COLO668 (cell line): ENCODE measurements around the gene FAM240B.

Source experiments
- DNase-seq: peaks from one replicate; lab custom pipeline; 2025; ENCODE audit not compliant: unreplicated experiment; lab: John Stamatoyannopoulos, UW

The FAM240B gene

GRCh38 chr9:38705917-38706316 lies 14.0 kb downstream of the FAM240B start:
- no peak for DNase-seq

- no peak for DNase-seq
Measured at GRCh38 chr9:38700695-38701094, 19.2 kb downstream of the FAM240B start.

- DNase-seq: no peak
Measured at GRCh38 chr9:38699337-38699736, 20.6 kb downstream of the FAM240B start.

- peak; percentile 39 for DNase-seq
Measured at GRCh38 chr9:38697776-38698300, 22.1 kb downstream of the FAM240B start.

GRCh38 chr9:38696999-38697398 lies 22.9 kb downstream of the FAM240B start:
- DNase-seq: no peak

- no peak for DNase-seq
Measured at GRCh38 chr9:38694676-38695075, 25.3 kb downstream of the FAM240B start.

GRCh38 chr9:38692707-38693106 lies 27.2 kb downstream of the FAM240B start:
- DNase-seq: no peak

- DNase-seq: no peak
Measured at GRCh38 chr9:38690574-38690973, 29.4 kb downstream of the FAM240B start.

- no peak for DNase-seq
Measured at GRCh38 chr9:38689678-38690077, 30.3 kb downstream of the FAM240B start.

GRCh38 chr9:38687992-38688391 lies 31.9 kb downstream of the FAM240B start:
- no peak for DNase-seq

- DNase-seq: peak; percentile 82
Measured at GRCh38 chr9:38687389-38687842, 32.5 kb downstream of the FAM240B start.

- no peak for DNase-seq
Measured at GRCh38 chr9:38686933-38687332, 33.0 kb downstream of the FAM240B start.

- DNase-seq: no peak
Measured at GRCh38 chr9:38685535-38685934, 34.4 kb downstream of the FAM240B start.

GRCh38 chr9:38683336-38683735 lies 36.6 kb downstream of the FAM240B start:
- DNase-seq: no peak

GRCh38 chr9:38682713-38683112 lies 37.2 kb downstream of the FAM240B start:
- peak; percentile 41 for DNase-seq

GRCh38 chr9:38681747-38682227 lies 38.1 kb downstream of the FAM240B start:
- no peak for DNase-seq

- DNase-seq: no peak
Measured at GRCh38 chr9:38680837-38681445, 39.0 kb downstream of the FAM240B start.

GRCh38 chr9:38677660-38678303 lies 42.2 kb downstream of the FAM240B start:
- DNase-seq: no peak

- no peak for DNase-seq
Measured at GRCh38 chr9:38675831-38676230, 44.1 kb downstream of the FAM240B start.

- no peak for DNase-seq
Measured at GRCh38 chr9:38675211-38675610, 44.7 kb downstream of the FAM240B start.

- no peak for DNase-seq
Measured at GRCh38 chr9:38673399-38674193, 46.3 kb downstream of the FAM240B start.

GRCh38 chr9:38671748-38672147 lies 48.2 kb downstream of the FAM240B start:
- DNase-seq: peak; percentile 33
